ENCODE results near the gene MIEN1. TPM values are rescaled to one million over a fixed set of nuclear protein-coding genes. Genes with fewer than 3 reads are reported as not detected.

MIEN1 gene
- total RNA-seq, 1 donor from 2014 or later = 20.1 TPM

DNA sequence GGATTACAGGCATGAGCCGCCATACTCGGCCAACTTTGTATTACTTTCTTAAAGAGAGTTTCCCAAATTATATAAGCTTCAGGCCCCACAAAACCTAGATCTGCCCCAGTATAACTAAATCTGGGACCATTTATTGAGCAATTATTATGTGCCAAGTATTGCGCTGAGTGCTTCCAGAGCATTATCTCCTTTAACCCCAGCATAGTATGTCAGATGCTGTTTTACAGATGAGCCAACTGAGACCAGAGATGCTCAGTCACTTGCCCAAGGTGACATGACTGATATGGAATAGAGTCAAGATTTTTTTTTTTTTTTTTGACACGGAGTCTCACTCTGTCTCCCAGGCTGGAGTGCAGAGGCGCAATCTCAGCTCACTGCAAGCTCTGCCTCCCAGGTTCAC lies 32.4 kb downstream of the MIEN1 start:
- Histone ChIP-seq H3F3A (ENCODE audit: low read depth) (peaks cover 48% of the 10 kb centered on the region), H3K9me3 (ENCODE audit: low read depth) (no peaks in the 10 kb centered on the region), H3K79me2 (ENCODE audit: low read depth) (peaks cover 43% of the 10 kb centered on the region), H4K20me1 (ENCODE audit: low read depth) (peaks cover 22% of the 10 kb centered on the region), H3K36me3 (no peaks in the 10 kb centered on the region), H3K4me1 (peaks cover 53% of the 10 kb centered on the region), H3K4me2 (no peak overlapping the region), H3K9ac (no peak overlapping the region), H3K27me3 (no peaks in the 10 kb centered on the region), H3K4me3 (no peak overlapping the region), H3K27ac (no peak overlapping the region), H2AFZ (replicated peaks) (no peak overlapping the region)
- peaks cover 2% of the 10 kb centered on the region for H3K36me3 Mint-ChIP-seq
- H3K27ac Mint-ChIP-seq = no peak overlapping the region
- H3K9me3 Mint-ChIP-seq = no peaks in the 10 kb centered on the region
- no peak overlapping the region for H3K4me3 Mint-ChIP-seq
- H3K27me3 Mint-ChIP-seq (ENCODE audit: insufficient read depth, low read depth) = peaks cover 6% of the 10 kb centered on the region
- H3K4me1 Mint-ChIP-seq = peaks cover 58% of the 10 kb centered on the region
- no peak for DNase-seq (ENCODE audit: low spot score)
- TF ChIP-seq, protein P1, sequence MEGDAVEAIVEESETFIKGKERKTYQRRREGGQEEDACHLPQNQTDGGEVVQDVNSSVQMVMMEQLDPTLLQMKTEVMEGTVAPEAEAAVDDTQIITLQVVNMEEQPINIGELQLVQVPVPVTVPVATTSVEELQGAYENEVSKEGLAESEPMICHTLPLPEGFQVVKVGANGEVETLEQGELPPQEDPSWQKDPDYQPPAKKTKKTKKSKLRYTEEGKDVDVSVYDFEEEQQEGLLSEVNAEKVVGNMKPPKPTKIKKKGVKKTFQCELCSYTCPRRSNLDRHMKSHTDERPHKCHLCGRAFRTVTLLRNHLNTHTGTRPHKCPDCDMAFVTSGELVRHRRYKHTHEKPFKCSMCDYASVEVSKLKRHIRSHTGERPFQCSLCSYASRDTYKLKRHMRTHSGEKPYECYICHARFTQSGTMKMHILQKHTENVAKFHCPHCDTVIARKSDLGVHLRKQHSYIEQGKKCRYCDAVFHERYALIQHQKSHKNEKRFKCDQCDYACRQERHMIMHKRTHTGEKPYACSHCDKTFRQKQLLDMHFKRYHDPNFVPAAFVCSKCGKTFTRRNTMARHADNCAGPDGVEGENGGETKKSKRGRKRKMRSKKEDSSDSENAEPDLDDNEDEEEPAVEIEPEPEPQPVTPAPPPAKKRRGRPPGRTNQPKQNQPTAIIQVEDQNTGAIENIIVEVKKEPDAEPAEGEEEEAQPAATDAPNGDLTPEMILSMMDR (IDR thresholded peaks at IDR 0.05) = no peak
- TF ChIP-seq EZH2 (IDR thresholded peaks at IDR 0.05) = no peak
- TF ChIP-seq EZH2phosphoT487 (IDR thresholded peaks at IDR 0.05) = no peak

DNA sequence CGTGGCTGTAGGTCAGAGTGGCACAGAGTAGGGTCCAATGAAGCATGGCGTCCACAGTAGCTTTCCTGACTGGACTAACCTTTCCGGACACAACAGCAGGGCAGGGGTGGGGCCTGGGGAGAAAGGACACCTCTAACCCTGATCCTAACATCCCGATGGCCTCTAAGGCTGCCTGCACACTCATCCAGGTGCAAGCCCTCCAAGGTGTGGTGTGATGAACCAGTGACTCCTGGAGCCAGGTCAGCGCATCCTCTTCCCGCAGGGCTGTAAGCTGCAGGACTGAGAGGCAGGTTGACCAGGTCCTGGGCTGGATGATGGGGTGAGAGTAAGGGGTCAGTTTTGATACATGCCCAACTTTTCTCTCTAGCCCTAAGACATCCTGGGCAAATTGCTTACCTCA lies 33.6 kb downstream of the MIEN1 start:
- Histone ChIP-seq H2AFZ (replicated peaks) (no peak overlapping the region), H3K79me2 (ENCODE audit: low read depth) (peaks cover 30% of the 10 kb centered on the region), H3K27ac (no peak overlapping the region), H3K27me3 (no peaks in the 10 kb centered on the region), H4K20me1 (ENCODE audit: low read depth) (peaks cover 10% of the 10 kb centered on the region), H3K4me3 (no peak overlapping the region), H3K4me2 (peak overlapping the region; percentile 80), H3K9ac (no peak overlapping the region), H3K36me3 (no peaks in the 10 kb centered on the region), H3F3A (ENCODE audit: low read depth) (peaks cover 45% of the 10 kb centered on the region), H3K4me1 (peaks cover 41% of the 10 kb centered on the region), H3K9me3 (ENCODE audit: low read depth) (no peaks in the 10 kb centered on the region)
- no peak for DNase-seq (ENCODE audit: low spot score)
- no peak overlapping the region for H3K27ac Mint-ChIP-seq
- TF ChIP-seq, protein P1 (IDR thresholded peaks at IDR 0.05) = no peak
- TF ChIP-seq EZH2 (IDR thresholded peaks at IDR 0.05) = no peak
- TF ChIP-seq EZH2phosphoT487 (IDR thresholded peaks at IDR 0.05) = no peak
- H3K9me3 Mint-ChIP-seq = no peaks in the 10 kb centered on the region
- peak overlapping the region; percentile 64 for H3K4me3 Mint-ChIP-seq
- peaks cover 2% of the 10 kb centered on the region for H3K36me3 Mint-ChIP-seq
- peaks cover 5% of the 10 kb centered on the region for H3K27me3 Mint-ChIP-seq (ENCODE audit: insufficient read depth, low read depth)
- peaks cover 50% of the 10 kb centered on the region for H3K4me1 Mint-ChIP-seq

DNA sequence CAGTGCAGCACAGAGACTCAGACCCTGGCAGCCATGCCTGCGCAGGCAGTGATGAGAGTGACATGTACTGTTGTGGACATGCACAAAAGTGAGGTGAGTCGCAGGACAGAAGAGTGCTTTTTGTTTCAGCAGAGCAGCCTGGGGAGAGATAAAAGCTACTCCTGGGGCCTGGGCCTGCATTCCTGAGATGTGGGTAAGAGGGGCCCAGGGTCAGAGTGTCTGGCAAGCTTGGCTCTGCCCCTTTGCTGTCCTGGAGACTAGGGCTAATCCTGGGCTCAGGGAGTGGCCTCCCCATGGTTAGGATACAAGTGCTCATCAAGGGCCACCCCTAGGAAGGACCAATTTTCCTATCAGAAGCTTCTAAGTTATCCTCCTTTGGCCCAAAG lies 35.2 kb downstream of the MIEN1 start:
- Mint-ChIP-seq H3K27ac (peak overlapping the region; percentile 74), H3K9me3 (no peaks in the 10 kb centered on the region), H3K4me3 (no peak overlapping the region), H3K36me3 (peaks cover 2% of the 10 kb centered on the region), H3K27me3 (ENCODE audit: insufficient read depth, low read depth) (peaks cover 5% of the 10 kb centered on the region), H3K4me1 (peaks cover 40% of the 10 kb centered on the region)
- Histone ChIP-seq H3K79me2 (ENCODE audit: low read depth) (peaks cover 14% of the 10 kb centered on the region), H4K20me1 (ENCODE audit: low read depth) (no peaks in the 10 kb centered on the region), H3K4me1 (peaks cover 34% of the 10 kb centered on the region), H3K27me3 (no peaks in the 10 kb centered on the region), H3K4me2 (peak overlapping the region; percentile 80), H2AFZ (replicated peaks) (no peak overlapping the region), H3F3A (ENCODE audit: low read depth) (peaks cover 49% of the 10 kb centered on the region), H3K36me3 (no peaks in the 10 kb centered on the region), H3K4me3 (no peak overlapping the region), H3K9ac (no peak overlapping the region), H3K27ac (peak overlapping the region; percentile 77), H3K9me3 (ENCODE audit: low read depth) (no peaks in the 10 kb centered on the region)
- no peak for TF ChIP-seq EZH2 (IDR thresholded peaks at IDR 0.05)
- TF ChIP-seq, protein P1 (IDR thresholded peaks at IDR 0.05) = no peak
- no peak for TF ChIP-seq EZH2phosphoT487 (IDR thresholded peaks at IDR 0.05)
- peak; percentile 47 for DNase-seq (ENCODE audit: low spot score)

Data from neural progenitor cell (in vitro differentiated cells).